WTC11 (cell line): ENCODE data around the gene ASPHD1. TPM values are rescaled to one million over a fixed set of nuclear protein-coding genes. Genes with fewer than 3 reads are reported as not detected.

Source experiments
- ATAC-seq: fragments of 200-7000 bp; cut with Tn5 transposase; 2 replicates; pipeline ENCODE4 v1.10.0; 2021; ENCODE audit warnings: mild to moderate bottlenecking, moderate library complexity
- CTCF ChIA-PET: fragments of 300-600 bp; sonication (Branson Sonifier 250); formaldehyde crosslinking; loops from one replicate; lab custom pipeline; 2021; ENCODE audit warnings: antibody characterized with exemption; lab: Charles Lee
- POLR2A ChIA-PET: fragments of 350-600 bp; sonication (Branson Sonifier 250); formaldehyde crosslinking; loops from one replicate; lab custom pipeline; 2021; ENCODE audit warnings: antibody characterized with exemption; lab: Charles Lee
- DNase-seq: peaks from one replicate; pipeline ENCODE4 v3.0.0; 2021; ENCODE audit warnings: low spot score
- H3K27ac Mint-ChIP-seq: 2 replicates; pipeline ENCODE4 v1.8.0; 2021; ENCODE audit warnings: mixed read lengths
- H3K27me3 Mint-ChIP-seq: 2 replicates; pipeline ENCODE4 v1.8.0; 2021; ENCODE audit warnings: low read depth, mild to moderate bottlenecking, moderate library complexity, mixed read lengths
- H3K36me3 Mint-ChIP-seq: 2 replicates; pipeline ENCODE4 v1.8.0; 2021; ENCODE audit warnings: mixed read lengths
- H3K4me1 Mint-ChIP-seq: 2 replicates; pipeline ENCODE4 v1.8.0; 2022; ENCODE audit warnings: mixed read lengths
- H3K4me3 Mint-ChIP-seq: 2 replicates; pipeline ENCODE4 v1.8.0; 2021; ENCODE audit warnings: mild to moderate bottlenecking, moderate library complexity, mixed read lengths
- H3K9me3 Mint-ChIP-seq: 2 replicates; pipeline ENCODE4 v1.8.0; 2021; ENCODE audit warnings: mixed read lengths
- ESRRA ChIP-seq: sonication (generic); formaldehyde crosslinking; IDR thresholded peaks from 2 replicates; pipeline ENCODE4 v1.8.1; 2022; ENCODE audit warnings: mild to moderate bottlenecking, missing genetic modification reagents, borderline replicate concordance
- ETV6 ChIP-seq: sonication (generic); formaldehyde crosslinking; IDR thresholded peaks from 2 replicates; pipeline ENCODE4 v1.8.1; 2022; ENCODE audit warnings: mild to moderate bottlenecking, missing genetic modification reagents
- FOXJ3 ChIP-seq: sonication (generic); formaldehyde crosslinking; IDR thresholded peaks from 2 replicates; pipeline ENCODE4 v1.9.0; 2021; ENCODE audit warnings: missing genetic modification reagents, mild to moderate bottlenecking, borderline replicate concordance
- FOXP1 ChIP-seq: sonication (generic); formaldehyde crosslinking; IDR thresholded peaks from 2 replicates; pipeline ENCODE4 v1.8.0; 2022; ENCODE audit warnings: missing genetic modification reagents, mild to moderate bottlenecking, moderate library complexity, borderline replicate concordance
- GRHL2 ChIP-seq: fragments of 250-450 bp; sonication (Bioruptor Pico); IDR thresholded peaks from 2 replicates; pipeline ENCODE4 v1.8.0; 2022; ENCODE audit warnings: mild to moderate bottlenecking, moderate library complexity; ENCODE audit not compliant: insufficient replicate concordance, severe bottlenecking
- JUN ChIP-seq: sonication (generic); formaldehyde crosslinking; IDR thresholded peaks from 2 replicates; pipeline ENCODE4 v1.8.0; 2023; ENCODE audit warnings: mild to moderate bottlenecking, missing genetic modification reagents
- NFYB ChIP-seq: sonication (generic); formaldehyde crosslinking; conservative IDR thresholded peaks from 2 replicates; pipeline ENCODE4 v1.8.0; 2022; ENCODE audit warnings: low read depth, missing genetic modification reagents
- NR1H2 ChIP-seq: sonication (generic); formaldehyde crosslinking; IDR thresholded peaks from 2 replicates; pipeline ENCODE4 v1.9.0; 2021; ENCODE audit warnings: mild to moderate bottlenecking, moderate library complexity, missing genetic modification reagents
- PRRX2 ChIP-seq: fragments of 250-450 bp; sonication (Bioruptor Pico); IDR thresholded peaks from 2 replicates; pipeline ENCODE4 v1.8.0; 2021; ENCODE audit warnings: mild to moderate bottlenecking
- RELA ChIP-seq: sonication (generic); formaldehyde crosslinking; IDR thresholded peaks from 2 replicates; pipeline ENCODE4 v1.8.1; 2022; ENCODE audit warnings: missing genetic modification reagents, mild to moderate bottlenecking, borderline replicate concordance
- SMAD3 ChIP-seq: sonication (generic); formaldehyde crosslinking; IDR thresholded peaks from 2 replicates; pipeline ENCODE4 v1.8.0; 2022; ENCODE audit warnings: missing genetic modification reagents, mild to moderate bottlenecking, borderline replicate concordance
- SP1 ChIP-seq: sonication (generic); formaldehyde crosslinking; conservative IDR thresholded peaks from 2 replicates; pipeline ENCODE4 v1.8.1; 2022; ENCODE audit warnings: missing genetic modification reagents
- TEAD4 ChIP-seq: sonication (generic); formaldehyde crosslinking; IDR thresholded peaks from 2 replicates; pipeline ENCODE4 v1.8.0; 2022; ENCODE audit warnings: mild to moderate bottlenecking, missing genetic modification reagents
- total RNA-seq: library from RNA; stranded (reverse); gene quantifications from 3 replicates; pipeline ENCODE4 v1.2.3, GENCODE V29; 2021
- TF ChIP-seq, protein P1 (sequence below): fragments of 250-450 bp; sonication (Bioruptor Pico); IDR thresholded peaks from 2 replicates; pipeline ENCODE4 v1.9.0; 2021; ENCODE audit warnings: mild to moderate bottlenecking, borderline replicate concordance
- TF ChIP-seq, protein P2 (sequence below): sonication (generic); formaldehyde crosslinking; IDR thresholded peaks from 2 replicates; pipeline ENCODE4 v1.8.1; 2023; ENCODE audit warnings: mild to moderate bottlenecking, missing genetic modification reagents, moderate library complexity
- TF ChIP-seq, protein P3 (sequence below): fragments of 200-600 bp; IDR thresholded peaks from 2 replicates; pipeline ENCODE4 v1.8.0; 2022; ENCODE audit warnings: antibody characterized with exemption
- TF ChIP-seq, protein P4 (sequence below): sonication (generic); formaldehyde crosslinking; IDR thresholded peaks from 2 replicates; pipeline ENCODE4 v1.8.1; 2022; ENCODE audit warnings: missing genetic modification reagents, borderline replicate concordance
- TF ChIP-seq, protein P5 (sequence below): sonication (generic); formaldehyde crosslinking; IDR thresholded peaks from 2 replicates; pipeline ENCODE4 v1.8.1; 2023; ENCODE audit warnings: mild to moderate bottlenecking, missing genetic modification reagents
- TF ChIP-seq, protein P6 (sequence below): sonication (generic); formaldehyde crosslinking; IDR thresholded peaks from 2 replicates; pipeline ENCODE4 v1.8.1; 2022; ENCODE audit warnings: low read depth, mild to moderate bottlenecking, moderate library complexity, missing genetic modification reagents, borderline replicate concordance
- TF ChIP-seq, protein P7 (sequence below): sonication (generic); formaldehyde crosslinking; conservative IDR thresholded peaks from 2 replicates; pipeline ENCODE4 v1.8.1; 2022; ENCODE audit warnings: mild to moderate bottlenecking, missing genetic modification reagents
- TF ChIP-seq, protein P8 (sequence below): fragments of 250-450 bp; sonication (Bioruptor Pico); IDR thresholded peaks from 2 replicates; pipeline ENCODE4 v2.1.2; 2022; ENCODE audit warnings: mild to moderate bottlenecking, moderate library complexity

ASPHD1 gene
- total RNA-seq, 1 experiment from 2014 or later = 26.9 TPM

DNA sequence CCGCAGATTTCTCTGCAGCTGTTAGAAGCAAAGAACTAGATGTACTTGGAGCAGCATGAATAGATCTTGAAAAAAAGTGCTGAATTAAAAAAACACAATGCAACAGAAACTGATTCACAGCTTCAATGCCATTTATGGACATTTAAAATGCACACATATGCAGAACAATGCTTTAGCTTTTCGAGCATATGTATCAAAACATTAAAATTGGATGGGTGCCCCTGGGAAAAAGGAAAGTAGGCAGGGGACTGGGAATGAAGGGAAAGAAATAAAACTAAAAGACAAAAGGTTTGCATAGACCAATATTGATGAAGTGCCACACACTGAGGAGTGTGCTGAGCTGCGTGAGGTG is 20.7 kb downstream of the ASPHD1 start (continued):
- TF ChIP-seq, protein P1, sequence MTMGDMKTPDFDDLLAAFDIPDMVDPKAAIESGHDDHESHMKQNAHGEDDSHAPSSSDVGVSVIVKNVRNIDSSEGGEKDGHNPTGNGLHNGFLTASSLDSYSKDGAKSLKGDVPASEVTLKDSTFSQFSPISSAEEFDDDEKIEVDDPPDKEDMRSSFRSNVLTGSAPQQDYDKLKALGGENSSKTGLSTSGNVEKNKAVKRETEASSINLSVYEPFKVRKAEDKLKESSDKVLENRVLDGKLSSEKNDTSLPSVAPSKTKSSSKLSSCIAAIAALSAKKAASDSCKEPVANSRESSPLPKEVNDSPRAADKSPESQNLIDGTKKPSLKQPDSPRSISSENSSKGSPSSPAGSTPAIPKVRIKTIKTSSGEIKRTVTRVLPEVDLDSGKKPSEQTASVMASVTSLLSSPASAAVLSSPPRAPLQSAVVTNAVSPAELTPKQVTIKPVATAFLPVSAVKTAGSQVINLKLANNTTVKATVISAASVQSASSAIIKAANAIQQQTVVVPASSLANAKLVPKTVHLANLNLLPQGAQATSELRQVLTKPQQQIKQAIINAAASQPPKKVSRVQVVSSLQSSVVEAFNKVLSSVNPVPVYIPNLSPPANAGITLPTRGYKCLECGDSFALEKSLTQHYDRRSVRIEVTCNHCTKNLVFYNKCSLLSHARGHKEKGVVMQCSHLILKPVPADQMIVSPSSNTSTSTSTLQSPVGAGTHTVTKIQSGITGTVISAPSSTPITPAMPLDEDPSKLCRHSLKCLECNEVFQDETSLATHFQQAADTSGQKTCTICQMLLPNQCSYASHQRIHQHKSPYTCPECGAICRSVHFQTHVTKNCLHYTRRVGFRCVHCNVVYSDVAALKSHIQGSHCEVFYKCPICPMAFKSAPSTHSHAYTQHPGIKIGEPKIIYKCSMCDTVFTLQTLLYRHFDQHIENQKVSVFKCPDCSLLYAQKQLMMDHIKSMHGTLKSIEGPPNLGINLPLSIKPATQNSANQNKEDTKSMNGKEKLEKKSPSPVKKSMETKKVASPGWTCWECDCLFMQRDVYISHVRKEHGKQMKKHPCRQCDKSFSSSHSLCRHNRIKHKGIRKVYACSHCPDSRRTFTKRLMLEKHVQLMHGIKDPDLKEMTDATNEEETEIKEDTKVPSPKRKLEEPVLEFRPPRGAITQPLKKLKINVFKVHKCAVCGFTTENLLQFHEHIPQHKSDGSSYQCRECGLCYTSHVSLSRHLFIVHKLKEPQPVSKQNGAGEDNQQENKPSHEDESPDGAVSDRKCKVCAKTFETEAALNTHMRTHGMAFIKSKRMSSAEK = no peak
- no peak for TF ChIP-seq JUN
- TF ChIP-seq, protein P2, sequence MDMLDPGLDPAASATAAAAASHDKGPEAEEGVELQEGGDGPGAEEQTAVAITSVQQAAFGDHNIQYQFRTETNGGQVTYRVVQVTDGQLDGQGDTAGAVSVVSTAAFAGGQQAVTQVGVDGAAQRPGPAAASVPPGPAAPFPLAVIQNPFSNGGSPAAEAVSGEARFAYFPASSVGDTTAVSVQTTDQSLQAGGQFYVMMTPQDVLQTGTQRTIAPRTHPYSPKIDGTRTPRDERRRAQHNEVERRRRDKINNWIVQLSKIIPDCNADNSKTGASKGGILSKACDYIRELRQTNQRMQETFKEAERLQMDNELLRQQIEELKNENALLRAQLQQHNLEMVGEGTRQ = no peak
- no peak for TF ChIP-seq GRHL2 (CRISPR knock-in tag)
- TF ChIP-seq SP1 (CRISPR knock-in tag) = no peak
- TF ChIP-seq SMAD3 (CRISPR knock-in tag) = no peak
- no peak for TF ChIP-seq NFYB (CRISPR knock-in tag)
- TF ChIP-seq ESRRA (CRISPR knock-in tag) = no peak

DNA sequence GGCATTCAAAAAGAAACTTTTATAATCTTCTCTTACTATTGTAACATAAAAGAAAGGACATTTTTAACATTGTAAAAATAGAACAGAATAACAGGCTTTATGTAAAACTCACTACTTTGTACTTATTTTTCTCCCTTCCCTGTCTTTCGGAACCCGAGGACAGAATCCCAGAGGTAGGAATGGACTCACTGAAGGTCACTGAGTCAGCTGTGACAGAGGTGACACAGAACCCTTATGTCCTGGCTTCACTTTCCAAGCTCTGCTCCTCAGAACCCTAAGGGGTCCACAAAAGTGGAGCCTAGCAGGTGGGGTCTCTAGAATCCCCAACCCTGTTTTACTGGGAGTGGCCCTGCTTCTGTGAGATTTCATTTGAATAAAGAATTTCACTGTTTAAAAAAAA is 22.0 kb downstream of the ASPHD1 start:
- H3K9me3 Mint-ChIP-seq = no peaks in the 10 kb centered on the region
- no peak for ATAC-seq
- peaks cover 14% of the 10 kb centered on the region for H3K4me1 Mint-ChIP-seq
- H3K36me3 Mint-ChIP-seq = peaks cover 3% of the 10 kb centered on the region
- DNase-seq = no peak
- no peak overlapping the region for H3K4me3 Mint-ChIP-seq
- H3K27me3 Mint-ChIP-seq = no peaks in the 10 kb centered on the region; the same call in 1 of the 2 replicates
- H3K27ac Mint-ChIP-seq = no peak overlapping the region
- CTCF ChIA-PET = interaction anchor here (1.1 to 1.8 kb wide), 3 partner anchors 11 to 74 kb away, joined by 4 to 5 read pairs (median 5); no protein-coding TSS in a partner anchor
- TF ChIP-seq, protein P3, sequence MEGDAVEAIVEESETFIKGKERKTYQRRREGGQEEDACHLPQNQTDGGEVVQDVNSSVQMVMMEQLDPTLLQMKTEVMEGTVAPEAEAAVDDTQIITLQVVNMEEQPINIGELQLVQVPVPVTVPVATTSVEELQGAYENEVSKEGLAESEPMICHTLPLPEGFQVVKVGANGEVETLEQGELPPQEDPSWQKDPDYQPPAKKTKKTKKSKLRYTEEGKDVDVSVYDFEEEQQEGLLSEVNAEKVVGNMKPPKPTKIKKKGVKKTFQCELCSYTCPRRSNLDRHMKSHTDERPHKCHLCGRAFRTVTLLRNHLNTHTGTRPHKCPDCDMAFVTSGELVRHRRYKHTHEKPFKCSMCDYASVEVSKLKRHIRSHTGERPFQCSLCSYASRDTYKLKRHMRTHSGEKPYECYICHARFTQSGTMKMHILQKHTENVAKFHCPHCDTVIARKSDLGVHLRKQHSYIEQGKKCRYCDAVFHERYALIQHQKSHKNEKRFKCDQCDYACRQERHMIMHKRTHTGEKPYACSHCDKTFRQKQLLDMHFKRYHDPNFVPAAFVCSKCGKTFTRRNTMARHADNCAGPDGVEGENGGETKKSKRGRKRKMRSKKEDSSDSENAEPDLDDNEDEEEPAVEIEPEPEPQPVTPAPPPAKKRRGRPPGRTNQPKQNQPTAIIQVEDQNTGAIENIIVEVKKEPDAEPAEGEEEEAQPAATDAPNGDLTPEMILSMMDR = no peak
- no peak for TF ChIP-seq PRRX2 (CRISPR knock-in tag)
- TF ChIP-seq, protein P4, sequence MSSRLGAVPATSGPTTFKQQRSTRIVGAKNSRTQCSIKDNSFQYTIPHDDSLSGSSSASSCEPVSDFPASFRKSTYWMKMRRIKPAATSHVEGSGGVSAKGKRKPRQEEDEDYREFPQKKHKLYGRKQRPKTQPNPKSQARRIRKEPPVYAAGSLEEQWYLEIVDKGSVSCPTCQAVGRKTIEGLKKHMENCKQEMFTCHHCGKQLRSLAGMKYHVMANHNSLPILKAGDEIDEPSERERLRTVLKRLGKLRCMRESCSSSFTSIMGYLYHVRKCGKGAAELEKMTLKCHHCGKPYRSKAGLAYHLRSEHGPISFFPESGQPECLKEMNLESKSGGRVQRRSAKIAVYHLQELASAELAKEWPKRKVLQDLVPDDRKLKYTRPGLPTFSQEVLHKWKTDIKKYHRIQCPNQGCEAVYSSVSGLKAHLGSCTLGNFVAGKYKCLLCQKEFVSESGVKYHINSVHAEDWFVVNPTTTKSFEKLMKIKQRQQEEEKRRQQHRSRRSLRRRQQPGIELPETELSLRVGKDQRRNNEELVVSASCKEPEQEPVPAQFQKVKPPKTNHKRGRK (CRISPR knock-in tag) = no peak
- TF ChIP-seq, protein P5, sequence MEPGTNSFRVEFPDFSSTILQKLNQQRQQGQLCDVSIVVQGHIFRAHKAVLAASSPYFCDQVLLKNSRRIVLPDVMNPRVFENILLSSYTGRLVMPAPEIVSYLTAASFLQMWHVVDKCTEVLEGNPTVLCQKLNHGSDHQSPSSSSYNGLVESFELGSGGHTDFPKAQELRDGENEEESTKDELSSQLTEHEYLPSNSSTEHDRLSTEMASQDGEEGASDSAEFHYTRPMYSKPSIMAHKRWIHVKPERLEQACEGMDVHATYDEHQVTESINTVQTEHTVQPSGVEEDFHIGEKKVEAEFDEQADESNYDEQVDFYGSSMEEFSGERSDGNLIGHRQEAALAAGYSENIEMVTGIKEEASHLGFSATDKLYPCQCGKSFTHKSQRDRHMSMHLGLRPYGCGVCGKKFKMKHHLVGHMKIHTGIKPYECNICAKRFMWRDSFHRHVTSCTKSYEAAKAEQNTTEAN (CRISPR knock-in tag) = no peak
- TF ChIP-seq ETV6 (CRISPR knock-in tag) = no peak
- POLR2A ChIA-PET = no interaction called here

DNA sequence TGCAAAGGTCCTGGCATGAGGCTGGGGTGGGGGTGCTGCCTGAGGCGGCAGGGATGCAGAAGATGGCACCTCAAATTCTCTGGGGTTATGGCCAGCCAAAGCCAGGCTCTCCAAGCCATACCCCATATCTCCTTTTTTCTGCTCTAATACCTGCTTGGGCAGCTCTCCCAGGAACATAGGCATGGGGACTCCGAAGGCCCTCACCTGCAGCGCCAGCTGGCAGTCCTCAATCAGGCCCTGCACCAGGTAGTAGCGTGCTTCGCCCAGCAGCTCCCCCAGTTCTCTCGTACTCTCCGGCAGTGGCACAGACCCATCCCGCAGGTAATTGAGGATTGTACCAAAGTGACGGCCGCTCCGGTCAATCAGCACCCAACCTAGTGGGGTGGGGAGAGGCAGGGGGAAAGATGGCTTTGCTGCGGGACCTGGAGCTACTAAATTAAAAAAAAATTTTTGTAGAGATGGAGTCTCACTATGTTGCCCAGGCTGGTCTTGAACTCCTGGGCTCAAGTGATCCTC is 22.8 kb downstream of the ASPHD1 start:
- Mint-ChIP-seq H3K4me1 (peaks cover 18% of the 10 kb centered on the region), H3K27me3 (no peaks in the 10 kb centered on the region; the same call in 1 of the 2 replicates), H3K27ac (no peak overlapping the region), H3K9me3 (no peaks in the 10 kb centered on the region), H3K36me3 (peaks cover 3% of the 10 kb centered on the region), H3K4me3 (no peak overlapping the region)
- ChIA-PET POLR2A (no interaction called here), CTCF (interaction anchor here (0.9 to 1.8 kb wide), 5 partner anchors 12 to 223 kb away, joined by 3 to 5 read pairs (median 4); no protein-coding TSS in a partner anchor)
- DNase-seq (no peak), ATAC-seq (no peak)
- TF ChIP-seq NR1H2 (CRISPR knock-in tag) = no peak
- no peak for TF ChIP-seq RELA
- no peak for TF ChIP-seq FOXP1 (CRISPR knock-in tag)
- TF ChIP-seq, protein P6, sequence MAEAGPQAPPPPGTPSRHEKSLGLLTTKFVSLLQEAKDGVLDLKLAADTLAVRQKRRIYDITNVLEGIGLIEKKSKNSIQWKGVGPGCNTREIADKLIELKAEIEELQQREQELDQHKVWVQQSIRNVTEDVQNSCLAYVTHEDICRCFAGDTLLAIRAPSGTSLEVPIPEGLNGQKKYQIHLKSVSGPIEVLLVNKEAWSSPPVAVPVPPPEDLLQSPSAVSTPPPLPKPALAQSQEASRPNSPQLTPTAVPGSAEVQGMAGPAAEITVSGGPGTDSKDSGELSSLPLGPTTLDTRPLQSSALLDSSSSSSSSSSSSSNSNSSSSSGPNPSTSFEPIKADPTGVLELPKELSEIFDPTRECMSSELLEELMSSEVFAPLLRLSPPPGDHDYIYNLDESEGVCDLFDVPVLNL (CRISPR knock-in tag) = no peak
- TF ChIP-seq TEAD4 (CRISPR knock-in tag) = no peak
- TF ChIP-seq, protein P7, sequence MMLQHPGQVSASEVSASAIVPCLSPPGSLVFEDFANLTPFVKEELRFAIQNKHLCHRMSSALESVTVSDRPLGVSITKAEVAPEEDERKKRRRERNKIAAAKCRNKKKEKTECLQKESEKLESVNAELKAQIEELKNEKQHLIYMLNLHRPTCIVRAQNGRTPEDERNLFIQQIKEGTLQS (CRISPR knock-in tag) = no peak
- no peak for TF ChIP-seq FOXJ3 (CRISPR knock-in tag)
- TF ChIP-seq, protein P8, sequence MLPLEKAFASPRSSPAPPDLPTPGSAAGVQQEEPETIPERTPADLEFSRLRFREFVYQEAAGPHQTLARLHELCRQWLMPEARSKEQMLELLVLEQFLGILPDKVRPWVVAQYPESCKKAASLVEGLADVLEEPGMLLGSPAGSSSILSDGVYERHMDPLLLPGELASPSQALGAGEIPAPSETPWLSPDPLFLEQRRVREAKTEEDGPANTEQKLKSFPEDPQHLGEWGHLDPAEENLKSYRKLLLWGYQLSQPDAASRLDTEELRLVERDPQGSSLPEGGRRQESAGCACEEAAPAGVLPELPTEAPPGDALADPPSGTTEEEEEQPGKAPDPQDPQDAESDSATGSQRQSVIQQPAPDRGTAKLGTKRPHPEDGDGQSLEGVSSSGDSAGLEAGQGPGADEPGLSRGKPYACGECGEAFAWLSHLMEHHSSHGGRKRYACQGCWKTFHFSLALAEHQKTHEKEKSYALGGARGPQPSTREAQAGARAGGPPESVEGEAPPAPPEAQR (CRISPR knock-in tag) = no peak
